ENCODE results near the gene SHISA5. TPM values are rescaled to one million over a fixed set of nuclear protein-coding genes. Genes with fewer than 3 reads are reported as not detected.
A peak's percentile ranks its signal among the peaks of the same experiment; 100 is the strongest.

SHISA5 gene
- total and polyA plus RNA-seq, 2 experiments from 2014 or later, result 192 to 369 TPM

GRCh38 chr3:48427630-48427962, 76.4 kb downstream of the SHISA5 start:
- peak overlapping the region; percentile 96 for H3K27ac ChIP-seq

GRCh38 chr3:48426944-48427629, 76.9 kb downstream of the SHISA5 start:
- H3K27me3 ChIP-seq, result no peaks in the 10 kb centered on the region
- no peaks in the 10 kb centered on the region for H3K36me3 ChIP-seq (replicated peaks; ENCODE audit: insufficient read depth, low read depth)
- H3K79me2 ChIP-seq, result peaks cover 87% of the 10 kb centered on the region
- H3K4me3 ChIP-seq, result no peak overlapping the region
- H4K20me1 ChIP-seq (ENCODE audit: insufficient read depth, poor library complexity, severe bottlenecking), result peaks cover 49% of the 10 kb centered on the region
- no peak for TF ChIP-seq CTCF (IDR thresholded peaks at IDR 0.05; ENCODE audit: poor library complexity)
- TF ChIP-seq EZH2 (IDR thresholded peaks at IDR 0.05; ENCODE audit: borderline replicate concordance), result no peak
- H3K9me3 ChIP-seq (ENCODE audit: low read depth), result no peaks in the 10 kb centered on the region
- H3K4me1 ChIP-seq (ENCODE audit: insufficient read depth), result peaks cover 55% of the 10 kb centered on the region
- no peaks in the 10 kb centered on the region for H3K9me2 ChIP-seq (replicated peaks; ENCODE audit: insufficient read depth)
- WGBS (ENCODE audit: low lambda C conversion rate, missing lambda C conversion rate), result 75% methylated on average over 7 of the region's 8 CpGs
- peak overlapping the region; percentile 97 for H3K4me2 ChIP-seq
- H3K27ac ChIP-seq, result peak overlapping the region; percentile 96
- no peak for DNase-seq (ENCODE audit: low spot score)
- no peak overlapping the region for H2AFZ ChIP-seq

More at GRCh38 chr3:48427630-48427962, 76.4 kb downstream of the SHISA5 start:
- Histone ChIP-seq H3K79me2 (peaks cover 87% of the 10 kb centered on the region), H3K36me3 (replicated peaks; ENCODE audit: insufficient read depth, low read depth) (no peaks in the 10 kb centered on the region), H3K4me3 (no peak overlapping the region), H3K4me2 (peak overlapping the region; percentile 97), H4K20me1 (ENCODE audit: insufficient read depth, poor library complexity, severe bottlenecking) (peaks cover 48% of the 10 kb centered on the region), H2AFZ (no peak overlapping the region), H3K9me2 (replicated peaks; ENCODE audit: insufficient read depth) (no peaks in the 10 kb centered on the region), H3K4me1 (ENCODE audit: insufficient read depth) (peaks cover 60% of the 10 kb centered on the region), H3K27me3 (no peaks in the 10 kb centered on the region), H3K9me3 (ENCODE audit: low read depth) (no peaks in the 10 kb centered on the region)
- WGBS (ENCODE audit: low lambda C conversion rate, missing lambda C conversion rate), result 76% methylated on average over 9 of the region's 9 CpGs
- TF ChIP-seq EZH2 (IDR thresholded peaks at IDR 0.05; ENCODE audit: borderline replicate concordance) (no peak), CTCF (IDR thresholded peaks at IDR 0.05; ENCODE audit: poor library complexity) (no peak), EZH2phosphoT487 (IDR thresholded peaks at IDR 0.05; ENCODE audit: low read depth, severe bottlenecking, unreplicated experiment) (no peak)
- DNase-seq (ENCODE audit: low spot score), result no peak

GRCh38 chr3:48426401-48426909, 77.5 kb downstream of the SHISA5 start:
- Histone ChIP-seq H3K27ac (peak overlapping the region; percentile 2), H3K4me2 (peak overlapping the region; percentile 97), H3K27me3 (no peaks in the 10 kb centered on the region), H2AFZ (no peak overlapping the region), H3K79me2 (peaks cover 87% of the 10 kb centered on the region), H3K4me1 (ENCODE audit: insufficient read depth) (peaks cover 49% of the 10 kb centered on the region), H4K20me1 (ENCODE audit: insufficient read depth, poor library complexity, severe bottlenecking) (peaks cover 49% of the 10 kb centered on the region), H3K9me2 (replicated peaks; ENCODE audit: insufficient read depth) (no peaks in the 10 kb centered on the region), H3K36me3 (replicated peaks; ENCODE audit: insufficient read depth, low read depth) (no peaks in the 10 kb centered on the region), H3K4me3 (no peak overlapping the region), H3K9me3 (ENCODE audit: low read depth) (no peaks in the 10 kb centered on the region)
- no peak for DNase-seq (ENCODE audit: low spot score)
- 82% methylated on average over 10 of the region's 11 CpGs for WGBS (ENCODE audit: low lambda C conversion rate, missing lambda C conversion rate)
- TF ChIP-seq EZH2phosphoT487 (IDR thresholded peaks at IDR 0.05; ENCODE audit: low read depth, severe bottlenecking, unreplicated experiment) (no peak), CTCF (IDR thresholded peaks at IDR 0.05; ENCODE audit: poor library complexity) (no peak), EZH2 (IDR thresholded peaks at IDR 0.05; ENCODE audit: borderline replicate concordance) (no peak)
